Stimulated activated CD4-positive, alpha-beta T cell treated with anti-CD3 and anti-CD28 coated beads, TNF-alpha, amount 100 ng/mL, for 48 hours (primary cell): ENCODE measurements around the gene TAS2R31.
"Not testable (repeated sequence)": the region's sequence is repeated elsewhere in the genome, so short reads cannot be mapped to it uniquely, and the experiment has no call there.

ENCODE experiments used
- DNase-seq, 3 donors: peaks; one replicate each; pipeline ENCODE4 v3.0.0-alpha.2; 2020; ENCODE audit warnings: low read depth in 3 of 3

The TAS2R31 gene, protein sequence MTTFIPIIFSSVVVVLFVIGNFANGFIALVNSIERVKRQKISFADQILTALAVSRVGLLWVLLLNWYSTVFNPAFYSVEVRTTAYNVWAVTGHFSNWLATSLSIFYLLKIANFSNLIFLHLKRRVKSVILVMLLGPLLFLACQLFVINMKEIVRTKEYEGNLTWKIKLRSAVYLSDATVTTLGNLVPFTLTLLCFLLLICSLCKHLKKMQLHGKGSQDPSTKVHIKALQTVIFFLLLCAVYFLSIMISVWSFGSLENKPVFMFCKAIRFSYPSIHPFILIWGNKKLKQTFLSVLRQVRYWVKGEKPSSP

DNA sequence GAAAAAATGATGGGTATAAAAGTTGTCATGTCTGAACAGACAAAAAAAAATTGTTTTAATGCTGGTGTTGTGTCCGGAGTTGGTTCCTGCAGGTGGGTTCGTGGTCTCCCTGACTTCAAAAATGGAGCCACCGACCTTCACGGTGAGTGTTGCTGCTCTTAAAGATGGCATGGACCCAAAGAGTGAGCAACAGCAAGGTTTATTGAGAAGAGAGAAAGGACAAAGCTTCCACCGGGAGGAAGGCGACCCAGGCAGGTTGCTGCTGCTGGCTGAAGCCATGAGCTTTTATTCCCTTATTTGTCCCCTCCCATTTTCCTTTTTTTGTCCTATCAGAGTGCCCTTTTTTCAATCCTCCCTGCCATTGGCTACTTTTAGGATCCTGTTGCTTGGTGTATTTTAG lies at the start of gene TAS2R31:
Gene TAS2R31 (minus strand): TSS at position 101 of the 400 bp plus-strand sequence. CDS start 72 bp downstream, at position 29.
- DNase-seq, result no peak

DNA sequence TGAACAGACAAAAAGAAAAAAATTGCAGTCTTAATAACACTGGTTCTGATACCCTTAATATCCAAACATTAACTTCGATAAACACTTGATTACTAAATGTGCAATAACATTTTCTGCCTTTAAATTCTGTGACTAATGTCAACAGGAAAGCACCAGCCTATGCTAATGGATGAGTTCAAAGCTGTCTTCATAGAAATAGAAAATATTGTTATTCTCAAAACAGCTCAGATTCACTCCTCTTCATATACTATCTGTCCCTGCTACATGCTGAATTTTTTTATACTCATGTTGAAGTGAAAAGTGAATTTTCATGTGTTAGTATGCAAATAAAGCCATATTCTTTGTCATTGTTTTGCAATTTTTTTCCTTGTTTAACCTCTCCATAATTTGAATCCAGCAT lies 47.0 kb upstream of the TAS2R31 start:
- no peak for DNase-seq

DNA sequence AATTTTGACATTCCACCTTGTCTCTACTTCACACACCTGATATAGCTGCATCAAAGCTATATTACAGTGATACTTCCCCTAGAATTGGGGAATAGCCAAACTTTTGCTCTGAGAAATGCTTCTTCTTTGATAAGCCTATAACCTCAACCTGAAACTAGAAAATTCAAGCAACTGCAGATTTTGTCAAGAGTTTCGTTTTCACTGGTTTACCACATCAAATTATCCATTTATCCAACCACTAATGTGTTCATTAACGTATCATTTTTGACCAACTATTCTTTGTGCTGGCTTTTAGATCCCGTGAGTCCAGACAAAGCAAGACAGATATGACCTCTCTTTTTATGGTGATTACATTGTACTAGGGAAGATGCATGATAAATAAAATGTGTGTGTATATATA lies 44.4 kb upstream of the TAS2R31 start:
- DNase-seq, result no peak

DNA sequence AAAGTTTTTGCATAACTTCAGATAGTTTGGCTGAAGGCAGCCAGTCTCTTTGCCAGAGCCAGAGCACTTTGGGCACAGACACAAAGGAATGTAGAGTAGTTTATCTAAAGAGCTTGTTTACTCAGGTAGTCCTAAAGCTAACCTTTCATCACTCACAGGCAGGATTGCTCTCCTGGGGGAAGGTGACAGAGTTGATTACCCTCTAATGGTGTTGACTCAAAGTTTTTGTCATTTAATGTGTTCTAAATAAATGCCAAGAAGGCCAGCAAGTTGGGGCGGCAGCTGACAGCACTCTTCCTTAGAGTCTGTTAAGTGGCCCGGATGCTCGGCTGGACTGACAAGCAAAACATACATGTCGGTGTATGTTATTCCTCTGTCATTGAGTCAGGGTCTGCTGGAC lies 40.2 kb upstream of the TAS2R31 start:
- no peak for DNase-seq

DNA sequence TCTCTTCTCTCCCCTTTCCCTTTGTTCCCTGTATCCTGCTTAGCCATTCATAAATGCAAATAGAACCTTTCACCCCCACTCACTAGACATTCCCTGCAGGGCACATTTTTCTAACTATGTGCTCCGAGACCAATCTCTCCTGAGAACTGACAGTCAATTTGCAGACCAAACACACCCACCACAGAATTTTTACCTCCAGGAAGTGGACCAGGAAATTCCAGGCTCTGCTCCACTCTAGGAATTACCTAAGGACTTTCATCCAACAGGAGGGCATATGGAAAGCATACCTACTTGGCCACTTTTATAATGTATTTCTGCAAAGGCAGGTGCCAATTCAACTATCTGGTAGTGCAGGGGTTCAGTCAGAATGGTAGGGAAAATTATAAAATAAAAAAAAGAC lies 39.8 kb upstream of the TAS2R31 start:
- DNase-seq, result no peak

DNA sequence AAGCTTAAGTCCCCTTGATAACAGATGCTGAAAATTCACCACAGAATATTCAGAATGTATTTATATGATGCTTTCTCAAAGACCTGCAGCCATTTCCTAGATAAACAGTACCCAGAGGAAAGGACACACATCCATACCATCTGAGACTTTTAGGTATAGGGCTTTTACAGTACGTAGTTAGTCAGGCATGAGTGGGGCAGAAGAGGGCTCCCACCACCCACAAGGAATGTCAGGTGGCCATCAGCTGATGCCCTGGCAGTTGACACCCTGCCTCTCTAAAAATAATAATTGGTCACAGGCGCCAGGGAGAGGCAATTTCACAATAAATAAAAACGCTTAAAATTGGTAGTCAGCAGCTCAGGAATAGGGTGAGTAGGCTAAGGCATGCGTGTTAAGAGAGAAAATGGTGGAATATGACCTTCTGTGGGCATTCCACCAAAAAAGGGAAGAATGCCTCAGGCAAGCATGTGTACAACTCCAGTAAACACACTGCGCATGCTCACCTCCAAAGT lies 38.7 kb upstream of the TAS2R31 start:
- DNase-seq, result no peak

- no peak for DNase-seq
Observed at GRCh38 chr12:11067514-11067913, 36.3 kb upstream of the TAS2R31 start.

DNA sequence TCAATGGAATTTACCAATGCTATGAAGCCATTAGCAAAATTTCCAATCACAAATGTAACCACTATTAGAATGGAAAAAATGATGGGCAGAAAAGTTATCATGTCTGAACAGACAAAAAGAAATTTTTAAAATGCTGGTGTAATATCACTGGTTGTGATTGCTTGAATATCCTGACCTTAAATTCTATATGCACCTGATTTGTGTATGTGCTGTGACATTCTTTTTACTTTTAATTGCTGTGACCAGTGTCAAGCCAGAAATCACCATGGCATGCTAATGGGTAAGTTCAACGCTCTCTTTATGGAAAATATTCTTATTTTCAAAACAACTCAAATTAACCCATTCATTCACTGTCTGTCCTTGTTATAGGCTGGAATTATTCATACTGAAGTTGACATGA lies 31.0 kb upstream of the TAS2R31 start, which contains the start of gene TAS2R46:
Gene TAS2R46 (minus strand): TSS at position 101 of the 400 bp plus-strand sequence. CDS start 0 bp downstream, at position 101.
- not testable (repeated sequence) for DNase-seq

GRCh38 chr12:11059784-11060183 lies 28.6 kb upstream of the TAS2R31 start:
- DNase-seq, result no peak

GRCh38 chr12:11059041-11059440 lies 27.8 kb upstream of the TAS2R31 start:
- DNase-seq, result no peak

GRCh38 chr12:11055306-11055705 lies 24.1 kb upstream of the TAS2R31 start:
- DNase-seq, result no peak

GRCh38 chr12:11049806-11050531 lies 18.8 kb upstream of the TAS2R31 start:
- not testable (repeated sequence) for DNase-seq

GRCh38 chr12:11041366-11041765 lies 10.2 kb upstream of the TAS2R31 start:
- not testable (repeated sequence) for DNase-seq

GRCh38 chr12:11040162-11040561 lies 9.0 kb upstream of the TAS2R31 start:
- no peak for DNase-seq

DNA sequence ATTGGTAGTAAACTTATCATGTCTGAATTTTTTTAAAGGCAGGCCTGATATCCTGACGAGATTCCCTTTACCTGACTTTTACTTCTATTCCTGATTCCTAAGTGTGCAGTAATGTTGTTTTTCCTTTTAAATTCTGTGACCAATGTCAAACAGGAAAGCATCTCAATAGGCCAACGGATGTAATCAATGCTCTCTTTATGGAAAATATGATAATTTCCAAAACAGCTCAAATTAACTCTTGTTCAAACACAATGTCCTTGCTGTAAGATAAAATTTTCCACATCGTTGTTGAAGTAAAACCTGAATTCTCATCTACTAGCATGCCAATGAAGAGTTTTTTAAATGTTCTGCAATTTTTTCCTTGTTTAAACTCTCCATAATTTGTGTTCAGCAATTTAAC lies 8.0 kb upstream of the TAS2R31 start:
- no peak for DNase-seq

GRCh38 chr12:11033959-11034358 lies 2.8 kb upstream of the TAS2R31 start:
- DNase-seq, result not testable (repeated sequence)

DNA sequence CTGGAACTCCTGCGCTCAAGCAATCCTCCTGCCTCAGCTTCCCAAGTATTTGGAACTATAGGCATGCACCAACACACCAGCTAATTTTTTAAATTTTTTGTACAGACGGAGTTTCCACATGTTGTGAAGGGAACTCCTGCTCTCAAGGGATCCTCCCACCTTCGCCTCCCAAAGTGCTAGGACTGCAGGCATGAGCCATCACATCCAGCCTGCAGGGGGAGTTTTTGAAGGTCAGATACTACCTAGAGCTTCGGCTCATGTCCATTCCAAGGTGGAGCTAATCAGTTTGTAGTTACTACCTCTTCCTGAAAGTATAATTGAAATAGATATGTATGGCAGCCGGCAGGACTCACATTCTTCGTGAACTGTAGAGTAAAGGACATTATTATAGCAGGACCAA lies 5.1 kb downstream of the TAS2R31 start:
- no peak for DNase-seq

DNA sequence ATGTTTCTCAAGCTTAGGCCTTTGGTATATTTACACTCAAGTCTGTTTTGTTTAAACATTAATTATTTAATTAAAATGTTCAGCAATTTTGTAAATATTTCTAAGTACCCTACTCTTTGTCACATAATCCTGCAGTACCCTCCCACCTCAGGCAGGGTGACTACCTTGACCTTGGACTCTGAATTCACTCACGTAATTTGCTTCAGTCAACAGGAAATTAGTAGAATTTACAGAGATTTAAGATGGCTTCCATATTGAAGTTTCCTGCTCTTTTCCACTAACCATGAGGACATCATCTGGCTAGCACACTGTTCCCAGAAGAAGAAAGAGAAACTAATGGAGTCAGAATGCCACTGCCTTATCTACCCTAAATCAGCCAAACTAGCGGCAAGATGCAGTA lies 7.8 kb downstream of the TAS2R31 start:
- no peak for DNase-seq

DNA sequence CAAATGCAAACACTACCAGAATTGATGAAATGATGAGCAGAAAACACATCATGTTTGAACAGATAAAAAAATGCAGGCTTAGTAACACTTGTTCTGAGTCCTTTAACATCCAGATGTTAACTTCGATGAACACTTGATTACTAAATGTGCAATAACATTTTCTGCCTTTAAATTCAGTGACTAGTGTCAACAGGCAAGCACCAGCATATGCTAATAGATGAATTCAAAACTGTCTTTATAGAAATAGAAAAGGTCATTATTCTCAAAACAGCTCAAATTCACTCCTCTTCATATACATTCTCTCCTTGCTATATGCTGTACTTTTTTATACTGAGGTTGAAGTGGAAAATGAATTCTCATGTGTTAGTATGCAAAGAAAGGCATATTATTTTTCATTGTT lies 8.7 kb downstream of the TAS2R31 start, which contains the start of gene TAS2R19:
Gene TAS2R19 (minus strand): TSS at position 101 of the 400 bp plus-strand sequence. CDS start 49 bp downstream, at position 52.
- DNase-seq, result no peak

- DNase-seq, result no peak
Observed at GRCh38 chr12:11016937-11017336, 14.3 kb downstream of the TAS2R31 start.

GRCh38 chr12:11015775-11016430 lies 15.3 kb downstream of the TAS2R31 start:
- no peak for DNase-seq

- DNase-seq, result no peak
Observed at GRCh38 chr12:11014234-11014633, 17.0 kb downstream of the TAS2R31 start.
